GM10266 (cell line): ENCODE data around the gene PHACTR4.

Experiments
- DNase-seq: peaks from one replicate; pipeline ENCODE4 v3.0.0; 2012; ENCODE audit errors: extremely low spot score
- CTCF ChIP-seq: IDR thresholded peaks from 2 replicates; pipeline ENCODE4 v1.5.1; 2012; ENCODE audit warnings: mild to moderate bottlenecking, low read depth; ENCODE audit not compliant: control insufficient read depth, insufficient read depth; ENCODE audit errors: missing control alignments

The PHACTR4 gene

GRCh38 chr1:28417926-28418637 is 48.5 kb downstream of the PHACTR4 start:
- no peak for DNase-seq
- no peak for TF ChIP-seq CTCF

DNA sequence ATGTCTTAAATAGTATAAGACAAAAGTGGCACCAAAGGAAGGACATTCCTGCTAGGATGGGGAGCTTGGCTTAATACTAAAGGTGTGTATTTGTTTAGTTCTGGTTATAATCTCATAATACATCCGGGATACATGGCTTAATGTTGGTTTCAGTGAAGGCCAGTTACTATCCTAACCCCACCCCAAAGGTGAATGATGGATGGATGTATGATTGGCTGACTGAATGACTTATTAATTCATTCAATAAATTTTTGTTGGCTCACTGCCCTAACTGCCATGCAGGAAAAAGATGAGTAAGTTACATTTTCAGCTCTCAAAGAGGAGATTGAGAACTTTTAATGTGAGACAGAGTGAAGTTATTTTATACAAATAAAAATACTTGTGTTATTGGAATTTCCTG is 52.2 kb downstream of the PHACTR4 start:
- DNase-seq, result no peak
- TF ChIP-seq CTCF, result no peak

DNA sequence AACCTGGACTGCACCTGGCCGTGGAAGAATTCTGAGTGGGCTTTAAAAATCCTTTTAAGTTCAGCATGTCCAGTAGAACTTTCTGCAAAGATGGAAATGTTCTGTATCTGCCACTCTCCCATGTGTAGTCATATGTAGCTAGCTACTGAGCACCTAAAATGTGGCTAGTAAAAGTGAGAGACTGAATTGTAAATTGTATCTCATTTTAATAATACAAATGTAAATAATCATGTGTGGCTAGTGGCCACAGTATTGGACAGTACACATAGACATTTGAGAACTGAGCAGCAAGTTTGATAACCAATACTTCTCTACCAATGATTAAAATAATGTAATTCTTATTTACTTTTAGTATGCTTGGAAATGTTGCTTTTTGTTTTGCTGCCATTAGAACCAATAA is 57.3 kb downstream of the PHACTR4 start:
- no peak for TF ChIP-seq CTCF
- no peak for DNase-seq

DNA sequence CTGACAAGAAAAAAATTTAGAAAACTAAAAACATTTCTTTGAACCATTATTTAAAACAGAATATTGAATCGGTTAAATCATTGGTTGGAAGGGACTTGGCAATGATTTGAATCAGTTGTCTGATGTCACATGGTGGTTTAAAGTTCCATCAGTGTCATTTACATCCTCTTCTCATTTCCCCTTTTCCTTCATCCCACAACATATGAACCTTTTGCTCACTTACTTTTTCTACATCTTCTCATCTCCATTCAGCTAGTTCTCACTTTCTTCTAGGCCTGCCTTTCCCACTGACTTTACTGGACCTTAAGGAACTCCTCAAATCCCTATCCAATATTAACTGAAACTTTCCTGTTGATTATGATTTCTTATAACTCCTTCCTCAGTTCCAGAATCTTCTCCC is 58.5 kb downstream of the PHACTR4 start:
- no peak for TF ChIP-seq CTCF
- DNase-seq, result peak; percentile 18

DNA sequence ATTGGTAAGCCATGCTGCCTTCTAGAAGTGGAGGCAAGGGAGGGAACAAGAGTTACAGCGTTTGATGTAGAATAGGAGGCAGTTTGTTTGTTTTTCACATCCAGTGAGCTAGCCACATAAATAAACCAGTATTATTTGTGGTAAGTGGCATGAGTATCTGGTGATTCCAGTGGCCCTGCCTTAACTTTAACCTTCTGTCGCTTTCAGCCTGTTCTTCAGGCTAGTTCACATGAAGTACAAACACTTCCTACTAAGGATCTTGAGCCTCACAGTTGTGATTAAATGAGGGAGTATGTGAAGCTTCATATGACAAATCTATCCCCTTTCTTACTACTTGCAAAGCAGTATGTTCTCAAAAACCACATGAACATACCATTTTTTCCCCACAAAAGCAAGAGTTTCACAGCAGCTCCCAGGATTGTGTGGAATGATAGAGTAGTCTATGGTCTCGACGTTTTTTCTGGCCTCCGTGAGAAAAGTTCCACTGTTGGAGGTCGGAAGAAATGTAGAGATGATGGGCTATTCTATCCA is 59.5 kb downstream of the PHACTR4 start:
- no peak for DNase-seq
- TF ChIP-seq CTCF, result no peak

GRCh38 chr1:28436211-28436769 is 66.8 kb downstream of the PHACTR4 start:
- peak; percentile 21 for TF ChIP-seq CTCF
- DNase-seq, result no peak

- no peak for DNase-seq
- no peak for TF ChIP-seq CTCF
Measured at GRCh38 chr1:28437264-28437923, 67.9 kb downstream of the PHACTR4 start.
